ENCODE results near the gene GPA33.
"Not testable (repeated sequence)": the region's sequence is repeated elsewhere in the genome, so short reads cannot be mapped to it uniquely, and the experiment has no call there.

Gene GPA33

GRCh38 chr1:167056529-167057231, 33.5 kb downstream of the GPA33 start:
- no peak for DNase-seq

GRCh38 chr1:167054946-167055630, 35.1 kb downstream of the GPA33 start:
- no peak for DNase-seq

DNA sequence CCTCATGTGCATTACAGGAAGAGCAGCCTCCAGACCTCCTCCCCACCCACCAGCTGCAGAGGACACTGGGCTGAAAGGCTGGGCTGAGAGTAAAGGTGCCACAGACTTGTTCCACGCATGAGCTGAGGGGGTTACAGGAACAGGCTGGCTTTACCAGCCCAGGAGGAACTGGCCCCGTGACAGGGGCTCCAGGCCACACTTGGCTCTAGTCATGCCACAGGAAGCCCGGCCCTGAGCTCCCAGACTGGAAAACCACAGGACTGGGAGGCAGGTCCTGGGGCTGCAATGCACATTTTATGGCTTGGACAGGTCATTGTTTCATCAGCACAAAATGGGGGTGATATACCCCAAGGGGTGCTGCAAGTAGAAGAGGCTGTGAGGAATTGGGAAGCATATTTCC, 35.6 kb downstream of the GPA33 start:
- DNase-seq: no peak

- no peak for DNase-seq
These were observed 37.8 kb downstream of the GPA33 start for GRCh38 chr1:167052389-167052788.

- DNase-seq: no peak
These were observed 38.3 kb downstream of the GPA33 start for GRCh38 chr1:167051907-167052306.

DNA sequence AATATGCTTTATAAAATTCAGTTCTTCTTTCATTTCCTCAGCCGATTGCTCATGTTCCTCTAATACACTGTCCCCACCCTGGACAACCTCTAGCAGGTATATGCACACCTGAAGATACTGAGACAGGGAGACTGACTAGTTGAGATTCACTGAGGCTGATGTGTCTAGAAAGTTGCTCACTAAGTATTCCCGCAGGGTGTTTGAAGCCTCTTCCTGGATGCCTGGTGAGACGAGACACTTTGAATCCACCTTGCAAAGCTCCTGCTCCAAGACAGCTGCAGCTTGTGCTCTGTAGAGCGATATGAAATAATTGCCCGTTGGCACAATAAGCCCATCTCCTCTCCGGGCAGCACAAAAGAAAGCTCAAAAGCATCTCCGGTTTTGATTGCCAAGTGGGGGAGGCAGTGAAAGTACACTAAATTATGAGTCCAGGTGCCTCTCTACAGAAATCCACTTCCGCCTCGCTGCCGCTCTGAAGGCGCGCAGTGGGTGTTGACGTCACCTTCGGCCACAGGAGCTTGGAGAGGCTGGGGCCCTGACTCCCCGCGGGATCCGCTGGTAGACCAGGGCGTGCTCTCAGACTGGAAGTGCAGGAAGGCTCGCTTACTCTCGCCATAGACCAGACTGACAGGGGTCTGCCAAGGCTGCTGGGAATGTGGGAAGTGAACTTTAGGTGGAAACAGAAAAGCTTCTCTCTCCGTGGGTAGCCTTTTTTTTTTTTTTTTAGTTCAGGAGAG, 46.3 kb downstream of the GPA33 start:
- no peak for DNase-seq

DNA sequence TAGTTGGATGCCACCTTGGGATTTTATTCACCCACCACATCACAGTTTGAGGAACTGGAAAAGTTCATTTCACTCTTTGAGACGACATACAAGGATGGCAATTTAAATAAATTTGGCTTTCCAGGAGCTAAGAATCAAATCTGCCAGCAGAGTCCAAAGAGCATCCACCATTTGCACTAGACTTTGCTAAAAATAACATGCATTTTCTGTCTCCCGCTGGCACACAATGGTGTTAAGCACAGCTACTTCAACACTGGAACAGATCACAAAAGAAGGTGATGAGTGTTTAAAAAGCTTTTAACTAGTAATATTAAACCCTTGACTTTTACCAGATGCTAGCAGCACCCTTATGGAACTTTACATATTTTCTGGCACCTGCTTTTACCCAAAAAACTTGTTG, 56.5 kb downstream of the GPA33 start:
- no peak for DNase-seq

DNA sequence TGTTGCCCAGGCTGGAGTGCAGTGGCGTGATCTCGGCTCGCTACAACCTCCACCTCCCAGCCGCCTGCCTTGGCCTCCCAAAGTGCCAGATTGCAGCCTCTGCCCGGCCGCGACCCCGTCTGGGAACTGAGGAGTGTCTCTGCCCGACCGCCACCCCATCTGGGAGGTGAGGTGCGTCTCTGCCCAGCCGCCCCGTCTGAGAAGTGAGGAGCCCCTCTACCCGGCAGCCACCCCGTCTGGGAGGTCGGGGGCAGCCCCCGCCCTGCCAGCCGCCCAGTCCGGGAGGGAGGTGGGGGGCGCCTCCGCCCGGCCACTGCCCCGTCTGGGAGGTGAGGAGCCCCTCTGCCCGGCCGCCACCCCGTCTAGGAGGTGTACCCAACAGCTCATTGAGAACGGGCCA, 60.6 kb downstream of the GPA33 start:
- not testable (repeated sequence) for DNase-seq

DNA sequence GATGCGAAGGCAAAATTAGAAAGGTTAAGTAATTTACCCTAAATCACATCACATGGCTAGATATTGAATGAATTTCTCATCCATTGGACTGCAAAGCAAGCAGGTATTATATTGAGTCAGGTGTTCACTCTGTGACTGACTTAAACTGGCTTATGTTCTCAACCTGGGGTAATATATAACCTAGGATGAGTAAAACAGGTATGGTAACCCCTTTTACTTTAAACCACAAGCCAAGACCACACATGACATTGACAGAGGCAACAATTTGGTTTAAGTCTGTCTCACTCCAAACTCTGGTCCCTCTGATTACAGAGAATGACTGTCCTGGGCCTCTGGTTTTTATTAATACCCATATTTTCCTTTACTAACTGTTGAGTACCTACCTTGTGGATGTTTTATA, 67.8 kb downstream of the GPA33 start:
- no peak for DNase-seq

- no peak for DNase-seq
These were observed 74.0 kb downstream of the GPA33 start for GRCh38 chr1:167016100-167016750.

GRCh38 chr1:167013108-167013929, 76.9 kb downstream of the GPA33 start:
- DNase-seq: no peak

DNA sequence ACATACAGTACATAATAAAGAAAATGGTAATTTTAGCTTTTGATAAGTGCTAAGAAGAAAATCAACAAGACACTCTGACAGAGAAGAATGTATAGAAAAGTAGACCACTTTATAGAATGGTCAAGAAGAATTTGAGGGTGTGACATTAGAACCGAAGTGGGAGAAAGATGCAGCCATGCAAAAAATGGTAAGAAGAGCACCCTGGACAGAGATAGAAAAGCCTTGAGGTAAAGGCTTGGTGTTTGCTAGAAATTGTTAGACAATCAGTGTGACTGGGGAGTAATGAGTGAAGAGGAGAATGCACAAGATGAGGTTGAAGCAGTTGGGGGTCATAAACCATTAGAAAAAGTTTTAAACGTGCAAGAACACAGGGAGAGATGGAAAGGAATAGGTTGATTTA, 77.6 kb downstream of the GPA33 start:
- DNase-seq: no peak

DNA sequence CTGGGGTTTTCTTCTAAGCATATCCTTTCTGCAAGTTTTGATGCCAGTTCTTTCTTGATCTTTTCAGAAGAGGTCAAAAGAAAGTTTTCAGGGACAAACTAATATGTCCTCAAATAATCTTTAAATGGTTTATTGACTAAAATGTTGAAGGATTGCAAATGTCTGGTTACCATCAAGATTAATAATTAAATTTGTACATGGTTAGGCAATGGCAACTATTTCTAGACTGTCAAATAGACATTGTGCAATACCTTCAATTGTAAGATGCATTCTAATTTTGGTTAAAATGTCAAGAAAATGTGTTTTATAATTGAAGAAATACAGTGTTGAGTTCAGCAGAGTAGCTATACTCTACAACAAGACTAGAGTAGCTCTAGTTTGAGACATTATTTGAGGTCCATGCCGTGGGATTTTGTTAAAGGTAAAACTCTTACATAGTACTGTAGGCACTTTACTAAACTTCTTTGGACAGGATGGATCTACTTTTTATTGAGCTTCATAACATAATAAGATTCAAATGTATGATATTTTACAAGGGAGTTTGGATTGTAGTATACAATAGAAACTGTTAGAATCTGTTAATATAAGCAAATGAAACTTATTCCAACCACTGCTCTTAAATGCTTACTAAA, 78.5 kb downstream of the GPA33 start:
- no peak for DNase-seq

GRCh38 chr1:167003711-167004110, 86.5 kb downstream of the GPA33 start:
- DNase-seq: no peak
